ENCODE data around the gene TOP3B.

Gene TOP3B

DNA sequence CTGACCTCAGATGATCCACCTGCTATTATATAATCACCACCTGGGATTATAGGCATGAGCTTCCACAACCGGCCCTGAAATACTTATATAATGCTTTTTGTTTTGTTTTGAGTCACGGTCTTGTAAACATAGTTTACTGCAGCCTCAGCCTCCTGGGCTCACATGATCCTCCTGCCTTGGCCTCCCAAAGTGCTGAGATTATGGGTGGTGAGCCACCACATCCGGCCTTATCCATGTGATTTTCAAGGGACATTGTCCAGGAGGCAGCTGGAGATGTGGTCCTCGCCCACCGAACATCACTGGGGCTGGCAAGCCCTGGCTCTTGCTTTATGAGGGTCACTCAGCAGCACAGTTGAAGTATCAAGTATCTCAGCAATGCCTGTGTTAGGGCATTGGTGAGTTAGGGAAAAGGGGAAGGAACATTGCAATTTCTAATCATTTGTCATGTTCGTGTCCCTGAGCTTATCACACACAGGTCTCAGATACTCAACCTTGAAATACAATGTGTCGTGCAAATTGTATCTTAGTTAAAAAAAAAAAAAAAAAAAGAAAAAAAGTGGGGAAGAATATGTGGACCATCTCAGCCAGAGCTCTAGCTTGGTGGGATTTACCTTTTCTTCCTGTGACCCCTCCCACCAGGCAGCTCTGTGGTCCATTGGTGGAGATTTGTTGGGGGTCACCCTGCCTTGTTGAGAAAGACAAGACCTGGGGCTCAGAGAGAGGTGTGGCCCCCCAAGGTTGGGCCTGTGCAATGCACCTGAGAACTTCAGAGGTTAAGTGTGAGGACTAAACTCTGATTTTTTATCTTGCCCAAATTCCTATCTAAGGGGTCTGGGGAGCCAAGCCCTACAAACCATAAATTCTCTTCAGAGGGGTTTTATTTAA, 74.7 kb downstream of the TOP3B start:
- no peak overlapping the region for H3K4me3 ChIP-seq (ENCODE audit: low read depth, low read length)
- POLR2A ChIA-PET = no interaction called here
- DNase-seq (ENCODE audit: low read depth, low spot score) = no peak
- TF ChIP-seq, protein P1, sequence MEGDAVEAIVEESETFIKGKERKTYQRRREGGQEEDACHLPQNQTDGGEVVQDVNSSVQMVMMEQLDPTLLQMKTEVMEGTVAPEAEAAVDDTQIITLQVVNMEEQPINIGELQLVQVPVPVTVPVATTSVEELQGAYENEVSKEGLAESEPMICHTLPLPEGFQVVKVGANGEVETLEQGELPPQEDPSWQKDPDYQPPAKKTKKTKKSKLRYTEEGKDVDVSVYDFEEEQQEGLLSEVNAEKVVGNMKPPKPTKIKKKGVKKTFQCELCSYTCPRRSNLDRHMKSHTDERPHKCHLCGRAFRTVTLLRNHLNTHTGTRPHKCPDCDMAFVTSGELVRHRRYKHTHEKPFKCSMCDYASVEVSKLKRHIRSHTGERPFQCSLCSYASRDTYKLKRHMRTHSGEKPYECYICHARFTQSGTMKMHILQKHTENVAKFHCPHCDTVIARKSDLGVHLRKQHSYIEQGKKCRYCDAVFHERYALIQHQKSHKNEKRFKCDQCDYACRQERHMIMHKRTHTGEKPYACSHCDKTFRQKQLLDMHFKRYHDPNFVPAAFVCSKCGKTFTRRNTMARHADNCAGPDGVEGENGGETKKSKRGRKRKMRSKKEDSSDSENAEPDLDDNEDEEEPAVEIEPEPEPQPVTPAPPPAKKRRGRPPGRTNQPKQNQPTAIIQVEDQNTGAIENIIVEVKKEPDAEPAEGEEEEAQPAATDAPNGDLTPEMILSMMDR (IDR thresholded peaks at IDR 0.05; ENCODE audit: insufficient read depth, low read length, missing control alignments) = no peak
- CTCF ChIA-PET = interaction anchor here (0.9 kb wide), 1 partner anchor 9 kb away, joined by 4 read pairs; no protein-coding TSS in a partner anchor

Measured in AG04449 (cell line).